ENCODE results near the gene MYL4.
"Not testable (repeated sequence)": the region's sequence is repeated elsewhere in the genome, so short reads cannot be mapped to it uniquely, and the experiment has no call there.

Gene MYL4

DNA sequence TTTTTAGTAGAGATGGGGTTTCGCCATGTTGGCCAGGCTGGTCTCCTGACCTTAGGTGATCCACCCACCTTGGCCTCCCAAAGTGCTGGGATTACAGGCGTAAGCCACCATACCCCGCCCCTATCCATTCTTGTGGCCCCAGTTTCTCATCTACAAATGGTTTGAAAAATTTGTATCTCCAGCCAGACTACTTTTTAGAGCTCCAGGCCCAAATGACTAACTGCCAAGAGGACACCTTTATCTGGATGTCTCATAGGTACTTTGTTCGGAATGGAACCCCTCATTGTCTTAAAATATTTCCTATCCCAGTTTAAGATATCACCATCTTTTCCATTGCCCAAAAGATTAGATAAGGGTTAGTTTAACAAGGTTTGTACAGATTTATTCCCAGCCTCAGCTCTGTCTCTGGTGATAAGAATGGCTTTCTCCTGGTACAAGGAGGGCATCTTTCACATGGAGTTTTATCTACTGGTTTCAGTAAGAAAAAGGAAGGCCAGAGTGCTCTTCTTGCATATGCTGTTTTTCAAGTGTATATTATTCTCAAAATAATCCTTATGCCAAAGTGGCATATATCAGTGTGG is 15.1 kb upstream of the MYL4 start:
- no peak for DNase-seq

- DNase-seq = no peak
These were observed 11.3 kb upstream of the MYL4 start for GRCh38 chr17:47197821-47198220.

- DNase-seq = no peak
These were observed 9.4 kb upstream of the MYL4 start for GRCh38 chr17:47199627-47200324.

- no peak for DNase-seq
These were observed 8.9 kb upstream of the MYL4 start for GRCh38 chr17:47200325-47200664.

GRCh38 chr17:47201166-47201565 is 8.0 kb upstream of the MYL4 start:
- DNase-seq = no peak

DNA sequence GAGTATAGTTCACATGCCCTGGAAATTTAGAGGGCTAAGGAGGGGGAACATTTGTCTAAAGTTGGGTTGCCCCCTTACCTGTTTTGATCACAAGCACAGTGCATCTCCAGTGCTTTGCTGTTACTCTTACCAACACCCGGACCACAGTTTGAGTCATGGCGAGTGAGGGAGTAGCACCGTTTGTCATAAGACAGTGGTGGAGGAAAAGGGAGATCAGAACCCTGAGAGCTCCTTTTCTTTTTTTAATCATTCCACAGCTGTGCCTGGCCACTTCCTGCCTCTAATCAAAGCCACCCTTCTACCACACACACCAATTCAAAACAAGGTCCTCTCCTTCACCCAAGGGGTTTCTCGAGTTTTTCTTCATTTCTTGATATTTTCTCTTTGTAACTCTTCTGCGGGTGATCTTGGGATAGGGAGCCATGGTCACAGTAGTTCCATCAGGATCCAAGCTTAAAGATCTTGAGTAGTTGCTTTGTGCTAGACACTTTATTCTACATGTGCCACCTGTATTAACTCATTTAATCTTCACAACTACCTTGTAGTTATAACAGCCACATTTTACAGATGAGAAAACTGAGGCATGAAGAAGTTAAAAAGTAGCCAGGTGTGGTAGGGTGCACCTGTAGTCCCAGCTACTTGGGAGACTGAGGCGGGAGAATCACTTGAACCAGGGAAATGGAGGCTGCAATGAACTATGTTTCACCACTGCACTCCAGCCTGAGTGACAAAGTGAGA is 5.0 kb upstream of the MYL4 start:
- peak; percentile 87 for DNase-seq

DNA sequence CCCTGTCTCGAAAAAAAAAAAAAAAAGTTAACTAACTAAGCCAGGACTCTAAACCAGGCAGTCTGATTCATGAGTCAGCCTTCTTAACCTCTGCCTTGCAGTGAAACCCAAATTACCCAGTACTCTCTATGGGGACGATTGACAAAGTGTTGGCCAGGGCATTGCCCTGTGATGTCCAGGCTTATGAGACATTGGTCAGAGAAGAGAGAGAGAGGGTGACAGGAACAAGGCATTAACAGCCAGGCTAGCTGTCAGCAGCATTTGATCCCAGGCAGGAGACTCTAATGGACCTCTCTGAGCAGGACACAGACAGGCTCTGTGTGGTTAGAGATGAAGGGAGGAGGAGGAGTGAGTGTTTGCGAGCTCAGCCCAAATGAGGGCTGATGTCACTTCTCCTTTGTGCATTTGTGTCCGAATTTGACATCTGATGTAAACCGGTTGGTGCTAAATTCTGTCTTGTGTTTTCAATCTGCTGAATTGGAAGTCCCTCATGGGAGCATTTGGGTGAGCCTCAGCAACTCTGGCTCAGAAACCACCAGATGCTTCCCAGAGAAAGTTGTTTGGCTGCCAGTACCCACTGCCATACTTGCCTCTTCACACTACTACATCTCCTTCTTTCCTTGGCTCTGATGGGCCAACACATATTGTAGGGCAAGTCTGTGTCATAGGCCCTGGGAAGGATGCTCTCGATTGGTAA is 4.3 kb upstream of the MYL4 start:
- peak; percentile 73 for DNase-seq

GRCh38 chr17:47205419-47205963 is 3.7 kb upstream of the MYL4 start:
- peak; percentile 89 for DNase-seq

DNA sequence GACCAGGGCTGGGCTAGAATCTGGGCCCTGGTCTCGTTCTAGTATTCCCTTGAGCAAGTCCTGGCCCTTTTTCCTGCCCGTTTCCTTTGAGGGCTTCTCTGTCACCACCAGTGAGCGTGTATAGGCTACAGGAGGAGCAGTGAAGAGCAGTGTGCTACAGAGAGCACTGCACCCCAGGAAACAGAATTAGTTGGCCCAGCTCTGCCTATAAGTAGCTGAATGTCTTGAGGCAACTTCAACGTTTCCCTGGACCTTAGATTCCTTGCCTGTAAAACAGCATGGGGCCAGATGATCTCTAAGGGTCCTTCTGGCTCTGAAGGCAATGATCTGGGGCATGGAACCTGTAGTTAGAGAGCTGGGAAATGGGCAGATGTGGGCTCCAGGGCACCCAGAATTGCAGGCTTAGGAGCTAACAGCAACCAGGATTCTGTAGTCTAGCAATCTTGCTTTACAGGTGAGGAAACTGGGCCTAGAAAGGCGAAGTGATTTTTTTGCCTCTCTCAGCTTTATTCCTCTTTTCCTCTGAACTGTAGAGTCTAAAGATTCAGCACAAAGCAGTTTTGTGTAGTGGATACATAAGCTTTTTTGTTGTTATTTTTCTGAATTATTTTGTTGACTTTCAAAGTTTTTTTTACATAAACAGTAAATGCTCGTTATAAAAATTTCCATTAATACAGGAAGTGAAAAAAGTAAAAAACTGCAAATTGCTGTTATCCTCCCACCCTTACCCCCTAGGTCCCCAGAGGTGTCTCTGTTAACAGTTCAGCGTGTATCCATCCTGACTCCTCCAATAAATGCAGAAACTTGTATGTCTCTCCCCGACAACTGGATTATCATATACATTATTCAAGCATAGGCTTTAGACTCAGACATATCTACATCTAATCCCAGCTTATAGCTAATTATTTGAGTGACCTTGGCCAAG is 1.7 kb upstream of the MYL4 start:
- DNase-seq = no peak

DNA sequence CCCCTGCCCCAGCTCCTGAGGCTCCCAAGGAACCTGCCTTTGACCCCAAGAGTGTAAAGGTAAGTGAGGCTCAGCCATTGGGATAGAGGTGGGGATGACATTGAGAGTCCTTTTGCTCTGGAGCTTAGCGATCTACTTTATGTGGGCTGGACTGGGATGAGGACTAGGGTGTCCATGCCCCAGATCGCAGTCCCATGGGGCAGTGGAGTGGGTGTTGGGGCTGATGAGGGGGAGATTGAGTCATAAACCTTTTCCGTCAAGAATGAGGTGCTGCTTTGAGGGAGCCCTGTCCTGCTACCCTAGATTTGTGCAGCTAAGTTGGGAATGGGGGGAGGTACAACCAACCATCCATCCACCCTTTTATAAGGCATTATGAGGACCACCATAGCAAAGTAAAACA is 351 bp downstream of the MYL4 start:
- no peak for DNase-seq

DNA sequence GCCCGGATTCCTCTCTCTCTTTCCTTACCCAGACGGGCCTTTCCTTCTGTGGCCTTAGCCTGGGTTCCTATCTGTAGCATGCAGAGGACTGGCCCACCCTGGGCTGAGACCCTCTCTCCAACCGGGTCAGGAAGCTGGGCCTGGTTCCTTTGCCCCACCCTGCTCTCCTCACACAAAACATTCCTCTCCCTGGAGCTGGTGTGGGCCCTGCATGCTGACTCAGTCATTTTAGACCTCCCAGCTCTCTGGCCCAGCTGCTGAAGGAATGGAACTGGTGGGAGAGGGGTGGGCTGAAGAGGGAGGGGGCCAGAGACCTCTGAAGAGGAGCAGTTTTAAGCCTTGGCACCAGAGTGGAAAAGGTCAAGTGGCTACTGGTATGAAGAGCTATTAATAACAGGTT is 957 bp downstream of the MYL4 start:
- no peak for DNase-seq

GRCh38 chr17:47210779-47211178 is 1.6 kb downstream of the MYL4 start:
- no peak for DNase-seq

DNA sequence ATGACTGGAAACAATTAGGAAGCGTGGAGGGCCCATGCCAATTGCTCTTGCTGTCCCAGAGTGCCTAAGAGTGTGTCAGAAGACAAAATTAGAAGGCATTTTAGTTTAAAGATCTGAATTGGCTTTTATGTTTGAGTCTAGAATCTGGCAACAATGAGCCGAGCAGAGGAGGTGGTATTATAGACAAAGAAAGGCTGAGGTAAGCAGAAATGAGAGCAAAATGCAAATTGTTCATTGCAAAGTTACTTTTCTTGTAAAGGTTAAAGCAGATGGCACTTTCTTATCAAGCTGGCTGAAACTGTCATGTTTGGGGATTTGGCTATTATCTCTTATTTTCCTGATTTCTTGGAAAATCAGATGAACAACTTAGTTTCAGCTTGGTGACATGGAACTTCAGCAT is 3.3 kb downstream of the MYL4 start:
- DNase-seq = no peak

DNA sequence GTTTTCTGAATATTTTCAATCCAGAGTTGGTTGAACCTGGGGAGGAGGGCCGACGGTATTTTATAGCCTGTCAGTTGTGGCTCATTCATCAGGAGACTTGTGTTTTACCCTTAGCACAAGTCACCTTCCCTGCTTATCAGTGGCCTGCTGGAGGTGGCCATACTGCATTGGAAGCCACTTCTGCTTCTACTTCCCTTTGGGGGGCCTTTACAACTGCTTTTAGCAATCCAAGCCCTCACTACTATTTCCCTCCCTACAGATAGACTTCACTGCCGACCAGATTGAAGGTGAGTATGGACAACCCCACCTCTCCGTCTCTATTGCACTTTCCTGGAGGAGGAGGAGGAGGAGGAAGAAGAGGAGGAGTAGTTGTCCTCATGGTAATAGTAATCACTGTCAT is 4.4 kb downstream of the MYL4 start:
- DNase-seq = no peak

GRCh38 chr17:47214931-47215330 is 5.8 kb downstream of the MYL4 start:
- peak; percentile 61 for DNase-seq

GRCh38 chr17:47216821-47217220 is 7.7 kb downstream of the MYL4 start:
- DNase-seq = not testable (repeated sequence)

DNA sequence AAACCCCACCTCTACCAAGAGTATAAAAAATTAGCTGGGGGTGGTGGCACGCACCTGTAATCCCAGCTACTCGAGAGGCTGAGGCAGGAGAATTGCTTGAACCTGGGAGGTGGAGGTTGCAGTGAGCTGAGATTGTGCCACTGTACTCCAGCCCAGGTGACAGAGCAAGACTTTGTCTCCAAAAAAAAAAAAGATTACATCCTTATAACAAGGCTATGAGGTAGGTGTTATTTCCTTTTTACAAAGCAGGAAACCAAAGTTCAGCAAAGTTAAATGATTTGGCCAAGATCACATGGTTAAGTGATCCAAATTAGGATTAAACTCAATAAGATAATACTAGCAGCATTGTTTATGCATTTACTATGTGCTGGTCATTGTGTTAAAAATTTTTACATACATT is 8.1 kb downstream of the MYL4 start:
- peak; percentile 61 for DNase-seq

GRCh38 chr17:47218896-47219430 is 9.8 kb downstream of the MYL4 start:
- no peak for DNase-seq

- no peak for DNase-seq
These were observed 10.7 kb downstream of the MYL4 start for GRCh38 chr17:47219621-47220475.

DNA sequence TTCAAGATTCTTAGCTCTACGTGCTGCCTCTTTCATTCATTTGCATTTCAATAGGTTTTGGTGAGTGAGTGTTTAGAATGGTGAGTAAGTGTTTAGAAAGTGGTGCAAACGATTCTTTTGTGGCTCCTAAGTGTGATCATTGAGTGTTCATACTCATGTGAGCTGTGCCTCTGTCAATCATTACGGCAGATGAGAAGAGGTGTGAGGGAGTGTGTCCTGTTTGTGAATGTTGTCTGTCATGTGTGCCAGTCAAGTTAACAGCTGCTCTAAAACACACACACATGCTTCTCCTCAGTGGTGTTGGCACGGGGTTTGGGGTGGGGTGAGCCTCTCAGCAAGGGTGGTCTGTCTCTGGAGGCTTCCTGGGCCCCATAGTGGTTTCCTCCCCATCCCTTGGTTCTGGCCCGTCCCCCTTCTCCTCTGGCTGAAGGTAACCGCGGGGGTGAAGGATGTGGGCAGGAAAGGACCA is 11.4 kb downstream of the MYL4 start:
- peak; percentile 52 for DNase-seq

- DNase-seq = no peak
These were observed 12.0 kb downstream of the MYL4 start for GRCh38 chr17:47221154-47221553.

Data from activated CD4-positive, alpha-beta T cell treated with anti-CD3 and anti-CD28 coated beads, Interleukin-10, Interleukin-2, amounts not matched to agents 100 ng/mL and 50 ng/mL, durations not matched to agents 16 hours and 8 hours (primary cell).